Left ventricle myocardium superior (tissue), 1 donor: ENCODE data around the gene KRTAP1-5. TPM values are rescaled to one million over a fixed set of nuclear protein-coding genes. Genes with fewer than 3 reads are reported as not detected.
"Not testable (repeated sequence)": the region's sequence is repeated elsewhere in the genome, so short reads cannot be mapped to it uniquely, and the experiment has no call there.

ENCODE experiments used
- ATAC-seq: fragments of 200-7000 bp; cut with Tn5 transposase; one replicate; pipeline ENCODE4 v1.9.1; 2020; ENCODE audit warnings: mild to moderate bottlenecking, moderate library complexity
- DNase-seq: peaks from one replicate; pipeline ENCODE4 v3.0.0-alpha.2; 2020
- intact Hi-C: fragments of 100-400 bp; cut with micrococcal nuclease; formaldehyde crosslinking; loops from one replicate; pipeline ENCODE4 v1.11.0; 2022
- total RNA-seq: library from RNA; stranded (reverse); fragmentation: NEBNext Ultra II Directional; extraction: Animal tissue kit (Norgen Biotek cat#: 25700); gene quantifications from one replicate; pipeline ENCODE4 v1.2.1, GENCODE V29; 2021
- donor health status: DM: no; HTN: yes; CAD: no; lungs with severe emphysema.

Gene KRTAP1-5
- total RNA-seq, 1 donor from 2014 or later, result not detected

GRCh38 chr17:41012326-41013120 is 14.5 kb downstream of the KRTAP1-5 start:
- no peak for ATAC-seq
- intact Hi-C loops, result no loop called here
- DNase-seq, result no peak

GRCh38 chr17:41010441-41010840 is 16.6 kb downstream of the KRTAP1-5 start:
- intact Hi-C loops, result no loop called here
- DNase-seq, result no peak
- no peak for ATAC-seq

GRCh38 chr17:41009936-41010335 is 17.1 kb downstream of the KRTAP1-5 start:
- intact Hi-C loops, result loop anchor here (5.0 kb wide), 1 partner anchor 42 kb away; no protein-coding TSS in a partner anchor
- ATAC-seq (no peak), DNase-seq (no peak)

- intact Hi-C loops, result loop anchor here (5.0 kb wide), 1 partner anchor 43 kb away; no protein-coding TSS in a partner anchor
- no peak for ATAC-seq
- no peak for DNase-seq
These were observed 17.7 kb downstream of the KRTAP1-5 start for GRCh38 chr17:41009301-41009760.

- ATAC-seq, result no peak
- no peak for DNase-seq
- intact Hi-C loops, result loop anchor here (5.0 kb wide), 1 partner anchor 43 kb away; no protein-coding TSS in a partner anchor
These were observed 18.2 kb downstream of the KRTAP1-5 start, which contains the start of gene KRTAP3-1 for GRCh38 chr17:41008811-41009210. Gene KRTAP3-1 (minus strand): TSS chr17:41009128. CDS start chr17:41009074, 54 bp downstream.

GRCh38 chr17:41004397-41004796 is 22.6 kb downstream of the KRTAP1-5 start:
- intact Hi-C loops, result no loop called here
- DNase-seq (no peak), ATAC-seq (no peak)

GRCh38 chr17:41003926-41004325 is 23.1 kb downstream of the KRTAP1-5 start:
- no peak for ATAC-seq
- DNase-seq, result no peak
- intact Hi-C loops, result no loop called here

GRCh38 chr17:41002814-41003213 is 24.2 kb downstream of the KRTAP1-5 start:
- ATAC-seq (no peak), DNase-seq (no peak)
- intact Hi-C loops, result no loop called here

- intact Hi-C loops, result no loop called here
- DNase-seq (no peak), ATAC-seq (no peak)
These were observed 25.2 kb downstream of the KRTAP1-5 start for GRCh38 chr17:41001795-41002194.

GRCh38 chr17:40999563-40999962 is 27.4 kb downstream of the KRTAP1-5 start, which contains the start of gene KRTAP3-2:
Gene KRTAP3-2 (minus strand): TSS chr17:40999906. CDS start chr17:40999853, 53 bp downstream.
- intact Hi-C loops, ATAC-seq, DNase-seq: not testable (repeated sequence)

GRCh38 chr17:40997361-40997760 is 29.6 kb downstream of the KRTAP1-5 start:
- intact Hi-C loops, result no loop called here
- DNase-seq (no peak), ATAC-seq (no peak)

- intact Hi-C loops, result no loop called here
- no peak for DNase-seq
- ATAC-seq, result no peak
These were observed 30.2 kb downstream of the KRTAP1-5 start for GRCh38 chr17:40996829-40997228.

- DNase-seq, result no peak
- no peak for ATAC-seq
- intact Hi-C loops, result no loop called here
These were observed 31.9 kb downstream of the KRTAP1-5 start for GRCh38 chr17:40995116-40995515.

GRCh38 chr17:40993839-40994238 is 33.2 kb downstream of the KRTAP1-5 start, which contains the start of gene KRTAP3-3:
Gene KRTAP3-3 (minus strand): TSS chr17:40994164. CDS start chr17:40994097, 67 bp downstream.
- no peak for ATAC-seq
- intact Hi-C loops, result no loop called here
- no peak for DNase-seq

GRCh38 chr17:40993084-40993483 is 33.9 kb downstream of the KRTAP1-5 start:
- DNase-seq, result no peak
- no peak for ATAC-seq
- intact Hi-C loops, result no loop called here

GRCh38 chr17:40992666-40993065 is 34.3 kb downstream of the KRTAP1-5 start:
- no peak for DNase-seq
- ATAC-seq, result no peak
- intact Hi-C loops, result no loop called here

GRCh38 chr17:40986920-40987319 is 40.1 kb downstream of the KRTAP1-5 start:
- DNase-seq, result no peak
- intact Hi-C loops, result no loop called here
- no peak for ATAC-seq

GRCh38 chr17:40984226-40984625 is 42.8 kb downstream of the KRTAP1-5 start, which contains the start of gene KRT40:
Gene KRT40 (minus strand): TSS chr17:40984326. CDS start chr17:40984273, 53 bp downstream.
- no peak for DNase-seq
- ATAC-seq, result no peak
- intact Hi-C loops, result no loop called here

GRCh38 chr17:40981115-40981514 is 45.9 kb downstream of the KRTAP1-5 start:
- ATAC-seq (no peak), DNase-seq (no peak)
- intact Hi-C loops, result no loop called here

- ATAC-seq, result no peak
- intact Hi-C loops, result no loop called here
- DNase-seq, result no peak
These were observed 46.4 kb downstream of the KRTAP1-5 start for GRCh38 chr17:40980596-40980995.
